VCaP (cell line): ENCODE measurements around the gene RASA3.
"Not testable (repeated sequence)": the region's sequence is repeated elsewhere in the genome, so short reads cannot be mapped to it uniquely, and the experiment has no call there.

Experiments
- H3K27ac ChIP-seq: fragments of 450-650 bp; 2 replicates; pipeline ENCODE4 v1.5.1; 2017
- CTCF ChIP-seq: fragments of 450-650 bp; conservative IDR thresholded peaks from 2 replicates; pipeline ENCODE4 v1.5.1; 2017; ENCODE audit warnings: mild to moderate bottlenecking, moderate library complexity

RASA3 gene

GRCh38 chr13:114115191-114115671, 17.2 kb downstream of the RASA3 start:
- H3K27ac ChIP-seq: no peak overlapping the region
- no peak for TF ChIP-seq CTCF

- not testable (repeated sequence) for H3K27ac ChIP-seq
These were observed 17.8 kb downstream of the RASA3 start for GRCh38 chr13:114114666-114115065.

- no peak overlapping the region for H3K27ac ChIP-seq
- no peak for TF ChIP-seq CTCF
These were observed 18.3 kb downstream of the RASA3 start for GRCh38 chr13:114114006-114114640.

GRCh38 chr13:114113395-114113794, 19.0 kb downstream of the RASA3 start:
- not testable (repeated sequence) for H3K27ac ChIP-seq

- no peak overlapping the region for H3K27ac ChIP-seq
- no peak for TF ChIP-seq CTCF
These were observed 19.5 kb downstream of the RASA3 start for GRCh38 chr13:114112826-114113322.

GRCh38 chr13:114112231-114112825, 20.1 kb downstream of the RASA3 start:
- TF ChIP-seq CTCF: no peak
- no peak overlapping the region for H3K27ac ChIP-seq

GRCh38 chr13:114111577-114111976, 20.8 kb downstream of the RASA3 start:
- TF ChIP-seq CTCF: no peak

GRCh38 chr13:114110830-114111189, 21.6 kb downstream of the RASA3 start:
- H3K27ac ChIP-seq: not testable (repeated sequence)

More at GRCh38 chr13:114111577-114111976, 20.8 kb downstream of the RASA3 start:
- no peak overlapping the region for H3K27ac ChIP-seq

GRCh38 chr13:114110091-114110829, 22.2 kb downstream of the RASA3 start:
- H3K27ac ChIP-seq: no peak overlapping the region
- TF ChIP-seq CTCF: no peak
